ENCODE measurements around the gene CACNA1I.

DNA sequence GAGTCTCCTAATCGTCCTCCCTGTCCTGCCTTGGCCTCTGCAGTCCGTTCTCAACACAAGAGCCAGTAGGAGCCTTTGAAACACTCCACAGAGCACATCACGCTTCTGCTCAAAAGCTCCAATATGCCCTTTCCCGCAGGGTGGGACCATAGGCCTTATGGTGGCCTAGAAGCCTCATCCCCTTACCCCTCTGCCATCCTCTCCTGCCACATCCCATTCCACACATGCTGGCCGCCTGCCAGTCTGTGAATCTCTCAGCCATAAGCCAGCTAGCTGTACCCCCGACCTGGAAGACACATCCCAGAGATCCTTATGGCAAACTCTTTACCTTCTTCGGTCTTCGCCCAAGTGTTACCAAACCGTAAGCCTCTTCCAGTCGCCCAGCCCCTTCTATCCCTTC, 165.2 kb downstream of the CACNA1I start:
- no peak for TF ChIP-seq CTCF (conservative IDR thresholded peaks at IDR 0.05; ENCODE audit: low read depth in 2 of 2)
- no peak for TF ChIP-seq EZH2 (IDR thresholded peaks at IDR 0.05; ENCODE audit: low read depth, unreplicated experiment)
- TF ChIP-seq EZH2phosphoT487 (IDR thresholded peaks at IDR 0.05; ENCODE audit: unreplicated experiment) = no peak
- TF ChIP-seq REST (IDR thresholded peaks at IDR 0.05; ENCODE audit: unreplicated experiment) = no peak
- no peak for TF ChIP-seq POLR2AphosphoS5 (IDR thresholded peaks at IDR 0.05; ENCODE audit: low read depth)
- no peak for TF ChIP-seq ETS1 (IDR thresholded peaks at IDR 0.05)
- no peak for TF ChIP-seq CREB1 (CRISPR knock-in tag; IDR thresholded peaks at IDR 0.05; ENCODE audit: low read depth)
- no peak for TF ChIP-seq JUNB (IDR thresholded peaks at IDR 0.05; ENCODE audit: unreplicated experiment)
- no peak for TF ChIP-seq ZNF331 (CRISPR knock-in tag; IDR thresholded peaks at IDR 0.05; ENCODE audit: low read depth)

Data from GM23338 (cell line).